Measurements from ENCODE around the gene DSG2.
"Not testable (repeated sequence)": the region's sequence is repeated elsewhere in the genome, so short reads cannot be mapped to it uniquely, and the experiment has no call there.

Gene DSG2

DNA sequence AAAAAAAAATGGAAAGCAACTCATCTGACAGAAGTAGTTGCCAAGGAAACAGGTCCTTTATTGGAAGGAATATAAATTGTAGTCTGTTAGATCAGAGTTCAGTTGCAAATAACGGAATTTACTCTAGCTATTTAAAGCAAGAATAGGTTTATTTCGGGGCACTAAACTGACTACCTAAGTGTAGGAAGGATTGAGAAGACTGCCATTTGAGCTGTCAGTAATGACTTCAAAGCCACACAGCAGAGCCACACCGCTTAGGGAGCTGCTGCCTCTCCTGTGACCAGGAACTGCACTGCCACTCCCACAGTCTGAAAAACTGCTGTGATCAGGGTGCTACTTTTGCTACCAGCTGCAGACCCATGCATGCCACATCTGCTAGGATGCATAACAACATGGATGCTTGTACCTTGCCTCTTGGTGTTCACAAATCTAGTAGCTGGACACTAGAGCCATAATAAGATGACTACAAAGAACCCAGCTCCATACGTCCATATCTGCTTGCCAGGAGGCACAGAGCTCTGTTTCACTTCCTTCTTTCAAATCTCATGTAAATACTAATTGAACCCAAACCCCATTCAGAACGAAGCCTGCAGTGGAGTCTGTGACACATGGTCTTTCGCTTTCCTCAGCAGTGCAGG is 2.2 kb downstream of the DSG2 start:
- no peak for DNase-seq (ENCODE audit: low read depth in 2 of 2)

GRCh38 chr18:31503011-31503410 is 5.0 kb downstream of the DSG2 start:
- no peak for DNase-seq (ENCODE audit: low read depth in 2 of 2)

DNA sequence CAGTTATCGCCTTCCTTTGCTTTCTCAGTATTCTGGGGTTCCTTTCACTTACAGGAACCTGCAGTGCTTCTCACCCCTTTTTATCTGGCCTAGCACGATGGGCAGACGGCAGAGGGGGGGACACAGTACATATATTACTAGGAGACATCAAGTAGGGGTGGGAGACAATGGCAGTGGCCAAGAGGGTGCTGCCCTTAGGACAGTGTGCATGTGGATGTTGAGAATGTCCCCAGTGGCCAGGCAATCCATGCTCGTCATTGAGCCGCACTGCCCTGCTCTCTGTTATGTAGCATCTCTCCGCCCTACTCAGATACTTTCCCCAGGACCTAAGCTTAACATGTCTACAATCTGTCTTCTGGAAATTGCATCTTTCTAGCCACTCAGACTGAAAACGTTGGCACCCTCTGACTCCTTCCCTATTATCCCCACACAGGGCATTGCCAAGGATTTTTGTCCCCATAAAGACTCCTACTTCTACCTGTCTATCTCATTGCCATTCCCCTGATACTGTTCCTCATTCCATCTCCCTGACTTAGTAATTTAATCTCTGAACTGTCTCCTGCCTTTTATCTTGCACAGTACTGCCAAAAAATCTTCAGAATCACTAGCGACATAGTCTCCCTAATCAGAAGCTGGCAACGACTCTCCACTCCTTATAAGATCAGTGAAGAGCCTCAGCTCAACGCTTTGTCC is 6.6 kb downstream of the DSG2 start:
- no peak for DNase-seq (ENCODE audit: low read depth in 2 of 2)

DNA sequence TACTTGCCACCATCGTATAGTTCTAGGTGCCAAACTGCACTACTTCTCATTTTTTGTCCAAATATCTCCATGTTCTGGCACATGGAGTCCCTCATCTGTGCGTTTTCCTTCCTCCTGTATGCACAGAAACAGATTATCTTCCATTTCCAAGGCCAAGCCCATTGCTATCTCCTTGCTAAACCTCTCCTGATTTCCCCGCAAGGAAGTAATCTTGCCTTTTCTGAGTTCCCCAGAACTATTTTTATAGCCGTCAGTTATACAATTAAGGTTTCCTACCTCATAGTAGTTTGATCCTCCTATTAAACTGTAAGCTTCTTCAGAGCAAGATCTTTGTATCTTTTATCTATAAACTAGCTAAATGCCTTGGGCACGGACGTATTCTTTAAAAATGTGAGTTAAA is 7.2 kb downstream of the DSG2 start:
- no peak for DNase-seq (ENCODE audit: low read depth in 2 of 2)

DNA sequence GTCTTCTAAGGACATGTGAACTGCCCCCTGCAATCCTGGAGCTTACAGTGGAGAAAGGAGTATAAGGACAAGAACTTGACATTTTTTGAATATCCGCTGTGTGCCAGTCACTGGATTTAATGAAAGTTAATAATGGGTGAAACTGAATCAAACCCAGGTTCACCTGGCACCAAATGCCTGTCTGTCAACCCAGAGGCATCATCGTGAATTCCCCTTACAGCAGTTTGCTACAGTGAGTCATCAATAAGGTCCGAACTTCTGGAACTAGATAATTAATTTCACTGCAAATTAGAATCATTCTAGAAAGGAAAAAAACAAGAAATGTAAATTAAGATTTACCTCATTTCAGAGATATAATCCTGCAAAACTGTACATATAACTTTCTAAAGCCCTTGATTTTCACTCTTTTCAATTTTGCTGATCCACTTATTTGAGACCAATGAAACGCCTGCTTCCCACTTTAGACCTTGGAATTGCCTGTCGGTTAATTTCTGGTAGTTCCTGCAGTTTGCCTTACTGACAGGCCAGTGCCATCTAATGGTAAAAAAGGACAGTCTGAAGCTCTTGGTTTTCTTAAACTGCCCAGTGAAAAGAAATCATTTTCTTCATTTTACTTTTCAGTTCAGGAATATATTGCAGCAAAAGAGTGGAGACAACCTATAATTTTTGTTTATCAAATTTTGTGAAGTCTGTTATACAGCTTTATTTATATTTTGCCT is 8.2 kb downstream of the DSG2 start:
- DNase-seq (ENCODE audit: low read depth in 2 of 2) = no peak

DNA sequence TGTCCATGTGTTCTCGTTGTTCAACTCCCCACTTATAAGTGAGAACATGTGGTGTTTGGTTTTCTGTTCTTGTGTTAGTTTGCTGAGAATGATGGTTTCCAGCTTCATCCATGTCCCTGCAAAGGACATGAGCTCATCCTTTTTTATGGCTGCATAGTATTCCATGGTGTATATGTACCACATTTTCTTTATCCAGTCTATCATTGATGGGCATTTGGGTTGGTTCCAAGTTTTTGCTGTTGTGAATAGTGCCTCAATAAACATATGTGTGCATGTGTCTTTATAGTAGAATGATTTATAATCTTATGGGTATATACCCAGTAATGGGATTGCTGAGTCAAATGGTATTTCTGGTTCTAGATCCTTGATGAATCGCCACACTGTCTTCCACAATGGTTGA is 9.1 kb downstream of the DSG2 start:
- not testable (repeated sequence) for DNase-seq (ENCODE audit: low read depth in 2 of 2)

DNA sequence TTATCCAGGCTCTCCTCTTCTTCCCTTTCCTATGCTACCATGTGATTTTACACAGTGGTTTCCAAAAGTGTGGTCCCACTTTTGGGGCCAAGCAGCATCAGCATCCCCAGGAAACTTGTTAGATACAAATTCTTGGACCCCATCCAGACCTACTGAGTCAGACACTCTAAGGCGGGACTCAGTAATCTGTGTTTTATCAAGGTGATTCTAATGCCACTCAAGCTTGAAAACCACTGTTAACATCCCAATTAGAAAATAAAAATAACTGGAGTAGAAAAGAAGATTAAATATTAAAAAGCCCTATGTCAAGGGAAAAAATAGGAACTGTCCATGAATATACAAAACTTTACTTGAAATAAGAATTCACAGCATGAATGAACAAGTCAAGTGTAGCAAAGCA is 10.8 kb downstream of the DSG2 start:
- no peak for DNase-seq (ENCODE audit: low read depth in 2 of 2)

- no peak for DNase-seq (ENCODE audit: low read depth in 2 of 2)
Measured at GRCh38 chr18:31509571-31509970, 11.6 kb downstream of the DSG2 start.

DNA sequence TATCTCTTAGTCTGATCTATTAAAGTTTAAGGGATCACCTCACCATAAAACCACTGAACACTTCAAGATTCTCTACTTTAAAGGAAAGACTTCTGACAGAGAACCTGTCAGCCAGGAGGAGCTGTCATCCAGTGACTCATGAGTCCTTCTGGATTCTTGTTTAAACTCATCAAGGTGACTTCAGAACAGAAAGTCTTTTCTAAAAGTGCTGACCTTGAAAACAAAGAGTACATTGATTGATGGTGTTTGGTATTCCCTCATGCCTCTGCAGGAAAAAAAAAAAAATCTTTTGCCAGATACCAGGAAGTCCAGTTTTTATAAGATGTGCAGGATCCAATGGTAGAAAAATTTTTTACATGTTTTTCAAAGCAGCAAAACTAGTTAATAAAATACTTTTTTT is 12.3 kb downstream of the DSG2 start:
- DNase-seq (ENCODE audit: low read depth in 2 of 2) = no peak

DNA sequence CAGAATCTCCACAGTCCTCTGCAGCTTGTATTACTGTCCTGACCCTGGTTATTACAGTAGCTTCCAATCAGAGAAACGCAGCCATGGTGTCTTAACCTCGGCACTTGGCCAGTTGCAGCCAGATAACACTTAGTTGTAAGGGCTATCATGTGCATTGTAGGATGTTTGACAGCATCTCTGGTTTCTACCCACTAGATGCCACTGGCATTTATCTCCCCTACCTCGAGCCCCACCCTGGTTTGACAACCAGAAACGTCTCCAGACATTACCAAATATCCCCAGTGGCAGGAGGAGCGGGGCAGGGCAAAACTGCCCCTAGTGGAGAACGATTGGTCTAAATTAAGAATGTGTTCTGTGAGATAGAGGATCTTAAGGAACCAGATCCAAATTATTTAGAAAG is 13.1 kb downstream of the DSG2 start:
- no peak for DNase-seq (ENCODE audit: low read depth in 2 of 2)

DNA sequence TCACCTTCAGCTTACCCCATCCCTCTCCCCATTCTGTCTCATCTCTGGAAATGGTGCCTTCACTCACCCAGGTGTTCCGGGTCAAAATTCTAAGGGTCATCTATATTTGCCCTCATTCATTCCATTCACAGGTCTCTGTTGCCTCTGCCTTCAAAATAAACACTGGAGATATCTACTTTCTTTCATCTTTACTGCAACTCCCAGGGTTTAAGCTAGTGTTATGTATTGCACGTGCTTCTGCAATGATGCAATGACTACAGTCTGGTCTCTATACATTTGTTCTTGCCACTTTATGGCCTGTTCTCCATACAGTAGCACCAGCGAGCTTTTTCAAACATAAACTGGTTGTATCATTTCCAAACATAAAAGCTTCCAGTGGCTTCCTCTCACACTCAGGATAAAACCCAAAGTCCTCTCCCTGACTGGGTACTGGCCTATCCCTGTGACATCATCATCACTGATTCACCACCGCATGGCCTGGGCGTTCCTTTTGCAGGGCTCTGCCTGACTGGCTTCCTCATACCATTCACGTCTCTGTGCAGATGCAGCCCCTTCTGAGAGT is 14.3 kb downstream of the DSG2 start:
- DNase-seq (ENCODE audit: low read depth in 2 of 2) = no peak

DNA sequence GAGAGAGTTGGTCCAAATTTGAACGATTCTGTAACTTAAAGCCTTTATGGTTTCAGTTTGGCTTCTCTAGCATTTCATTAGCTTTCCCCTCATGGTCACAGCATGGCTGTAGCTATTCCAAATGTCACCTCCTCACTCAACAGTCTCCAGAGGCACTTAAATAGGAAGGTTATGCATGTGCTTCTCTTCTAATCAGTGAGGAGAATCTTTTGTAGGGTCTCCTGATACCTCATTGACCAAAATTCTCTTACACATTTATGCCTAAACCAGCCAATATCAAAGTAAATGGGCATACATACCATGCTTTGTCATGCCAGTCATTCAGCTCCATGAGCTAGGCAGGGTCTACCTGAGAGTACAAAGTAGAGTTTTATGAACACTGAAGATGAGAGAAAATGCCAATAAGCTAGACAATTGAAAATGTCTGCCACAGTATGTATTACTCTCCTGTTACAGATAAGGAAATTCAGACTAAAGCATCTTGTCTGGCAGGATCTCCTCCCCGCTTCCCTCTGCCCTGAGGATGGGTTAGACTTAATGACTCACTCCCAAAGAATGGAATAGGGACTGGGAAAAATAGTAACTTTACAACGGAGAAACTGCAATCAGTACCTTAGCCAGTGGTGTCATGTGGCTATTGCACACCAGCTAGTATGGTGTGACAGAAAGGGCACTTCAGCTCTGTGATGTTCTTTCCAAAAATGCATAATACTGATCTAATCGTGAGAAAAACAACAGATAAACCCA is 15.4 kb downstream of the DSG2 start:
- no peak for DNase-seq (ENCODE audit: low read depth in 2 of 2)

DNA sequence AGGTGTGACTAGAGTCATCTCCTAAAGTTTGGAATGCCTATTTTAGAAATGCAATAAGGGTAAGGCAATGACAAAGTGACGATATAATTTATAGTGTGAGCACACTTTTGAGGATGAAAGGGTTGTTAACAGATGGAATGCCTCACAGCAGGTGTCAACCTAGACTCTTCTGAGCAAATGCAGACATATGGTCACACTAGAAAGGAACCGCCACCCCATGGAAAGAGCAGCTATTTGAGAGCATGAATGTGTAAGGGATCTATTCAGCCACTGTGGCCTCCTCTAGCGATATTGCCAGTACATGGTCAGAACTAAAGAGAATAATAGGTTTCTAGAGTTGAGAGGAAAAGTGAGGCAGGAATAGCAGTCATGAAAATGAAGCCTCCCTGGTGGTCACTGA is 18.5 kb downstream of the DSG2 start:
- no peak for DNase-seq (ENCODE audit: low read depth in 2 of 2)

DNA sequence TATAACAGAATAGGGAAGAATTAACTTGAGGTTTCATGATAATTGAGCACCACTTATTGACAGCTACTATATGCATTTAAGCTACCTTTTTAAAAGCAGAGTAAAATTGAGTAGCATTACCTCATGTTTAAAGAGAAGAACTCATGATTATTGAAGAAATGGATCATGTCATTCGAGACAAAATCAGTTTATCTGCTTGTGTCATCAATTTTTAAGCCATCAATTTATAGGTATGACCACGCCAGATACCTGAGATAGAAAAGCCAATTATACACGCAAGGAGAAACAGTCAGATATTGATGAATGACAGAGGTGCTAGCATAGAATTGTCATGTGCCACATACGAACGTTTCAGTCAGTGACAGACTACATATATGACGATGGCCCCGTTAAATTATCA is 28.4 kb downstream of the DSG2 start:
- no peak for DNase-seq (ENCODE audit: low read depth in 2 of 2)

DNA sequence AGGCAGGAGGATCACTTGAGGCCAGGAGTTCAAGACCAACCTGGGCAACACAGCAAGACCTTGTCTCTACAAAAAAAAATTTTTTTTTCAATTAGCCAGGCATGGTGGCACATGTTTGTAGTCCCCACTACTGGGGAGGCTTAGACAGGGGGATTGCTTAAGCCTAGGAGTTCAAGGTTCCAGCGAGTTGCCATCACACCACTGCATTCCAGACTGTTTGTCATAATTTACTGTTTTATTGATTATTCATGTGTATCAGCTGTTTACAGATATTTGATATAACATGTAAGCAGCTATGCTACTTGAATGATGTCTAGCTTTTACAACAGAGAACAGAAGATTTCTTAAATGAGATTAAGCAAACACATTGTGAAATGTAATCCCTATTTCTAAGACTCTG is 35.3 kb downstream of the DSG2 start:
- DNase-seq (ENCODE audit: low read depth in 2 of 2) = no peak

DNA sequence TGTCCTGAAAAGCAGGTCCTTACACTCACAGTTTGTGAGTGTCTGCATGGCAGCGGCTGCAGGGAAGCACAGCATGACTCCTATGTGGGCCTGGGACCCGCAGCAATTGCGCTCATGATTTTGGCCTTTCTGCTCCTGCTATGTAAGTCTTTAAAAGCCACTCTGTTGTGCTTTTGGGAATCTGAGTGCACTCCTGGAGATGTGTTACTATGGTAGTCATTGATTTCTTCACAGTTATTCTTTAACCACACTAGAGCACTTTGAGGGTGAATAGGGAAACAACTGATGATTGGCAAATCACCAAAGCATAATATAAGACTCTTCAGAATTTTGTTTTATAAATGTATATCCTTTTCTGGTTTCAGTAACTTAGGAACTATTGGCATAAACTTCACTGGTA is 40.9 kb downstream of the DSG2 start:
- no peak for DNase-seq (ENCODE audit: low read depth in 2 of 2)

DNA sequence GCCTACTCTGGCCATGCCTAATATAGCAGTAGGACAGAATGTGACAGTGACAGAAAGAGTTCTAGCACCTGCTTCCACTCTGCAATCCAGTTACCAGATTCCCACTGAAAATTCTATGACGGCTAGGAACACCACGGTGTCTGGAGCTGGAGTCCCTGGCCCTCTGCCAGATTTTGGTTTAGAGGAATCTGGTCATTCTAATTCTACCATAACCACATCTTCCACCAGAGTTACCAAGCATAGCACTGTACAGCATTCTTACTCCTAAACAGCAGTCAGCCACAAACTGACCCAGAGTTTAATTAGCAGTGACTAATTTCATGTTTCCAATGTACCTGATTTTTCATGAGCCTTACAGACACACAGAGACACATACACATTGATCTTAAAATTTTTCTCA is 48.5 kb downstream of the DSG2 start:
- DNase-seq (ENCODE audit: low read depth in 2 of 2) = no peak

DNA sequence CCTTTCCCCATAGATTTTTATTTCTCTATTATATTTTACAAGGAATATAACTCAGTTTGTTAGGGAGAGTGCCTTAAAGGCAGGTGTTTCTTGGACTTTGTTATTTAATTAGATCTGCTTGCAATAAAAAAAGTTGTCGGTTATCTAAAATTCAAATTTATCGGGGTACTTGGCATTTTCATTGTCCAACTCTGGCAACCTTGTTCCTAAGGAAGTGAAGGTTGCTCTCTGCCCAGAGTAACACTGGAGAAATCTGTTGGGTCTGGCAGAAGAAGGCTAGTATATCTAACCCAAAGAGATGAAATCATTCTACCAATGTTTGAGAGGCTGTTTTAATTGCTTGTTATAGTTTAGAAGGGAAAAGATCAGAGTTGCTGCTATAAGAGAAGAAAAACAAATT is 50.9 kb downstream of the DSG2 start:
- DNase-seq (ENCODE audit: low read depth in 2 of 2) = no peak

- DNase-seq (ENCODE audit: low read depth in 2 of 2) = no peak
Measured at GRCh38 chr18:31549416-31549815, 51.4 kb downstream of the DSG2 start.

DNA sequence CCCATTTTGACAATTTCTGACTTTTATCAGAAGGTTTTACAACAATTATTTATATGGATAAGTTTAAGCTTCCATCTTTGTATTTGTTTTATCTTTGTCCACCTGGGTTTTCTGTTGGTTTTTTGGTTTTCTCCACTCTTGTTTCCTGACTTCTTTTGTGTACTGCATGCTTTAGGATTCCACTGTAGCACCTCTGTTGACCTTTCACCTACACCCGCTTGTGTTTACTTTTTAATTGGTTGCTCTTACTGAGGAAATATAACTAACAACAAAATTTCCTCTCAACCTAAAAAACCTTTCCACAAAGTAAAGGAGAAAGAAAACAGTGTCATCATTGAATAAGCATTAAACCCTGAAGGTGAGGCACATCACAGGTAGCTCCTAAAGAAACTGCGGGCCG is 53.9 kb downstream of the DSG2 start:
- DNase-seq (ENCODE audit: low read depth in 2 of 2) = no peak

DNA sequence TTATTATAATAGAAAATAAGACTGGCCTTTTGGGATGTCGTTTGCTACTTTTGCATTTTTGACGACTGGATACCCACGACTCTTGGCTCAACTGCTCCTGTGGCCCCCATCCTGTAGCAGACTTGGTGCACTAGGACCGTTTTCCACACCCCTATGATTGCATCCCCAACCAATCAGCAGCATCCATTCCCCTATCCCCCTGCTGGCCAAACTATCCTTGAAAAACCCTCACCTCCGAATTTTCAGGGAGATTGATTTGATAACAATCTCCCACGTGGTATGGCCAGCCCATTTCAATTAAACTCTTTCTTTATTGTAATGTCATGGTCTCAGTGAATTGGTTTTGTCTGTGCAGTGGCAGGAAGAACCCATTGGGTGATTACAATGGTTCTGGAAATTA is 55.8 kb downstream of the DSG2 start:
- DNase-seq (ENCODE audit: low read depth in 2 of 2) = no peak

DNA sequence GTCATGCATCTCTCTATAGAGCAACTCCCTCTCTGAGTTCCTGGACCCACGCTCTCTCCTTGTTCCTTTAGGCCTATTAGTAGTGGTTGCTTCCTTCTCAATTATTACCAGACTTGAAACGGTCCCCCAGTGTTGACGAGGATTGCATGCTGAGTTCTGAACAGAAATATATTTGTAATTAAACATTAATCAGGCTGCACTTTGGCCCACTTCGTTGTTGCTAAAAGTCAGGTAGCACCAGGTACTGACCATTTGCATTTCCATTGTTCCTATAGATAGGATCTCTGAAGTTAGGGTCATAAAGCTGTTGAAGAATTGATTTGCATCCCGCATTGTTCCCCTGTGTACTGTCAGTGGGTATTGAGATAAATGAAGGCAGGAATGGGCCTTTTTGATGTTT is 56.8 kb downstream of the DSG2 start:
- DNase-seq (ENCODE audit: low read depth in 2 of 2) = no peak

Measured in stimulated activated CD4-positive, alpha-beta T cell treated with anti-CD3 and anti-CD28 coated beads, Interleukin-12 subunit alpha, Interleukin-12 subunit beta, amount 100 ng/mL, for 24 hours (primary cell).